NCI-H1417 (cell line): ENCODE measurements around the gene PPT1.
A peak's percentile ranks its signal among the peaks of the same experiment; 100 is the strongest.

Source experiments
- DNase-seq, 3 experiments: peaks; one replicate each; lab custom pipeline; 2025; lab: John Stamatoyannopoulos, UW

The PPT1 gene

DNA sequence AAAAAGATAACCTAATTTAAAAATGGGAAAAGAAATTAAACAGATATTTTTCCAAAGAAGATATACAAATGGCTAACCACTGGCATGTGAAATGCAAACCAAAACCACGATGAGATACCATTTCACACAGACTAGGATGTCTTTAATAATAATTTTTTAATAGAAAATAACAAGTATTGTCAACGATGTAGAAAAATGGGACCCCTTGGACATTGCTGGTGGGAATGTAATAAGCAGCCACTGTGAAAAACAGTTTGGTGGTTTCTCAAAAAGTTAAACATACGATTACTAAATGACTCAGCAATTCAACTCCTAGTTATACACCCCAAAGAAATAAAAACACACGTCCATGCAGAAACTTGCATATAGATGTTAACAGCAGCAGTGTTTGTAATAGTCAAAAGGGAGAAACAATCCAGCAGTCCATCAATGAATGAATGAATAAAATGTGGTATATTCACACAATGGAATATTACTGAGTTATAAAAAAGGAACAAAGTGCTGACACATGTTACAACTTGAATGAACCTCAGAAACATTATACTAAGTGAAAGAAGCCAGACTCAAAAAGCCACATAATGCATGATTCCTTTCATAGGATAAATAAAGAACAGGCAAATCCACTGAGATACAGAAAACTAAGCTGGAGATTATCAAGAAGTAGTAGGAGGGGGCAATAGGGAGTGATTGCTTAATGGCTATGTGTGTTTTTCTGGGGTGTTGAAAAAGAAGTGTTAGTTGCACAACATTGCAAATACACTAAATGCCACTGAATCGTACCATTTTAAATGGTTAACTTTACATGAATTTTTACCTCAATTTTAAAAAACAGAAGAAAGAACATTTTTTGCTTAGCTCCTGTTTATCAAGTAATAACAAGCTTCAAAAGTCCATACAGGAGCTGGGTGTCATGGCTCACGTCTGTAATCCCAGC, 4.1 kb downstream of the PPT1 start:
- DNase-seq: no peak

DNA sequence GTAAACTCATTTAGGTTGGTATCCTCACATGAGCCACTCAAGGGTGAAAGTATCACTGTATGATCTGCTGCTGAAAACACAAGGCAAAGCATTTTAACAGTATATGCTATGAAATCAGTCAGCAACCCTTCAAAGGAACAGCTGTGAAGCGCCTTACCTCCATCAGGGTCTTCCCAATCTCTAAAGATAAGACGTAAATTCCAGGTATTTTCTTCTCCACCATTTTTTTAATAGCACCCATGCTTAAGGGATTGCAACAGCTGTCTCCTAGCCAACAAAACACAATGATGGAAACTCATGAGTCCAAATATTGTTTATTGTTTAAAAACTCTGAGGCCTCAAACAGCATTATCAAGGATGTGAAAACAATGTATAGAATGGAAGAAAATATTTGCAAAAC, 4.8 kb downstream of the PPT1 start:
- DNase-seq: no peak

DNA sequence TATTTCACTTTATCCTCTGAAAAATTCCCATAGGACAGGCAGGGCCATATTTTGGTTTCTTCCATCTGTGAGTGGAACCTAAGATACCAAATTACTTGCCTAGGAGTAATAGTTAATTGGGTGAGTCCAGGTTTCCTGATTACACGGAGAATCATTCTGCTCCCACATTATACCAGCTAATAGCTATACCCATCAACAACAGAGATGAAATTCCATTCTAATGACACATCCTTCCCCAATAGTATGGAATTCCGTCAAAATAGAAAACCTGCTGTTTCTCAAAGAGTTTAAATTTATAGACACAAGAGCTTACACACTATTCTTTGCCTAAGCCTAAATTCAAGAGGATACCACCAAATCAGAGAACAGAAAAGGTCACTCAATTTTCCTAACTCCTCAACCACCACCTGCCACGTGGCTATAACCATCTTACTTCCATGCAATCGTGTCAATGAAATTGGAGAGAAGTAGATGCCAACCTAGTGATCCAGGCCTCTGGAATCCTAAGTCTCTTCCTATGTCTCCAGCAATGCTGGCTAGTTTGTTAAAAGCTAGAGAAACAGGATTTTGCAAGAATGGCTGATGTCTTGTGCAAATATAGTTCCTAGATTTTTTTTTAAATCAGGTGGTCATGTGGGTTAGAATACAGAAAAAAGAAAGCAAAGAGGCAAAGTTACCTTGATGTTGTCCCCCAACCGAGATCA, 6.2 kb downstream of the PPT1 start:
- no peak for DNase-seq

DNA sequence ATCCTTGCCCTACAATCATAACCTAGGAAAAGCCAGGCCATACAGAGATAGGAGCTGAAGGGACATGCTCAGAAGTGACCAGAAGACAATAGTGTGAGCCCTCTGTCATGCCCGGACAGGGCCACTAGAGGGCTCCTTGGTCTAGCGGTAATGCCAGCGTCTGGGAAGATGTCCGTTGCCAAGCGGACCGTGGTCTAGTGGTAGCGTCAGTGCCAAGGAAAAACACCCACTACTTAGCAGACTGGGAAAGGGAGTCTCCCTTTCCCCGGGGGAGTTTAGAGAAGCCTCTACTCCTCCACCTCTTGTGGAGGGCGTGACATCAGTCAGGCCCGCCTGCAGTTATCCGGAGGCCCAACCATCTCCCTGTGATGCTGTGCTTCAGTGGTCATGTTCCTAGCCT, 12.3 kb downstream of the PPT1 start:
- peak; percentile 44 to 67 (median 60) for DNase-seq

DNA sequence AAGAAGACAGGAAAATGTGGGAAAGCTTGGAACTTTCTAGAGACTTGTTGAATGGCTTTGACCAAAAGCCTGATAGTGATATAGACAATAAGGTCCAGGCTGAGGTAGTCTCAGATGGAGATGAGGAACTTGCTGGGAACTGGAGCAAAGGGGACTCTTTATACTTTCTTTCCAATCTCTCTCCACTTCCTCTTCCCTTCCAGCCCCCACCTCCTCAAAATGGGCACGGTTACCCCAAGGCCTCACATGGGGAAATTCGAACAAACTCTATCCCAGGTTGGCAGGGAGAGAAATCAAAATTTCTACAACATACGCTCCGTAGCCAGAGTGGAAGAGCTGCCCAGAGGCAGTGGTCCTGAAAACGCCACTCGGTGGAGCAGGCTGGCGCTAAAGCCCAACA, 15.2 kb downstream of the PPT1 start:
- DNase-seq: no peak

DNA sequence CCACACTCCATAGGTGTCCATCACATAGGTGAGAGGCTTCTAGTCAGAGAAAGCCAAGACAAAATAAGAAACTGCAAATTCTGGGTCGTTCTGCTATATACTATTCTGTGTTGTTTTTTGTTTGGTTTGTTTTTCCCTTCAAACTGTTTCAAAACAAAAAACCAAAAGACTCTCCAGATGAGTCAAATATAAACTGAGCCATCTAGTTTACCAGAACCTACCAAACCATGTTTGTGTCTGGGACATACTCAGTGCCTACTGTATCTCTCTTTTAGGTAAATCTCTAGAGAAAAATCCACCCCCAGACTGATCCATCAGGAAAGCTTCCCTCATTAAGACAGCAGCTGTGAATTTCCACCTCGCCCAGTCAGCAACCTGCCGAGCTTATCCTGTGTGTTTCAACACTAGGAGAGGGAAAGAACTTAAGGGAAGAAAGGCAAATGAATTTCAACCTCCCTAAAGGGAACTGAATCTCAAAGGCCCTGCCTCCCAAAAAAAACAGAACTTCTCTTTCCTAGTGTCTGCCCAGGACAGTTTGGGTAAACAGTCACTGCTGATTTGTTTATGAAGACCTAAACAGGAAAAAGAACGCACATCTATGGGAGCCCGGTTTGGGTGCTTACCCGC, 17.2 kb downstream of the PPT1 start:
- no peak for DNase-seq

DNA sequence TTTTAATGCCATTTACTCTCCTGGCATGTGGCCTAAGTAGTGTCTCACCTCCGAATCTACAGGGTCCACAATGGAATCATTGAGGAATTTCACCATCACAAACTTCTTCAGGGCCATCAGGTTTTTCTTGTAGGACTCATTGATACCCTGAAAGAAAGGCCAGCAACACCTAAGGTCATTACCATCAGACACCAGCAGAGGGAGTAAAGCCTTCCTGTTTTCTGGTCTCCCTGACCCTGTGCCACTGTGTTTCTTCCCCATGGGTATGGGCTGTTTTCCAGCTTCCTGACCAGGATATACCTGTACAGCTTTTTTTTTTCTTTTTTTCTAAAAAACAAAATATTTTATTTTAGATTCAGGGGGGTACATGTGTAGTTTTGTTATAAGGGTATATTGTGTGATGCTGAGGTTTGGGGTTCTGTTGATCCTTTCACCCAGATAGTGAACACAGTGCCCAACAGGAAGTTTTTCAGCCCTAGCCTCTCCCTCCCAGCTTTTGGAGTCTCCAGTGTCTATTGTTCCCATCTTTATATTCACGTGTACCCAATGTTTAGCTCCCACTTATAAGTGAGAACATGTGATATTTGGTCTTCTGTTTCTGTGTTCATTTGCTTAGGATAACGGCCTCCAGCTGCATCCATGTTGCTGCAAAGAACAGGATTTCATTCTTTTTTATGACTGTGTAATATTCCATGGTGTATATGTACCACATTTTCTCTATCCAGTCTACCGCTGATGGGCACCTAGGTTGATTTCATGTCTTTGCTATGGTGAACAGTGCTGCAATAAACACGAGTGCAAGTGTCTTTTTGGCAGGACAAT, 18.3 kb downstream of the PPT1 start:
- DNase-seq: peak; percentile 28 to 76 (median 40)

DNA sequence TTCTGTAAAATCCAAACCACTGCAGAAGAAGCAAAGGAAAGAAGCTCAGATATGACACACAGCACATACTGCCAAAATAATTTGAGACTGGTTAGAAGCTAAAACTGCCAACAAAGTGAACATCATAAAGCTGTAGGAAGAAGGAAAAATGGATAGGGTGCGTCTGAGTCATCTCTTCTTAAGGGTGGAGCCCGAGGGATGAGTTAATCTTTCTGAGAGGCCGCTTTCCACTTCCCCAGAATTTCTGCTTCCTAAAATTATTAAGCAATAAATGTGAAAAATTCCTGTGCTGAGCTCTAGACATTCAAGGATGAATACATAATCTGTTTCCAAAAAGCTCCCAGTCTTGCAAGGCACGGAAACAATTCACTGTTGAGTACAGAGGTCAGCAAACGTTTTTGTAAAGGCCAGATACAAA, 20.1 kb downstream of the PPT1 start:
- DNase-seq: no peak

DNA sequence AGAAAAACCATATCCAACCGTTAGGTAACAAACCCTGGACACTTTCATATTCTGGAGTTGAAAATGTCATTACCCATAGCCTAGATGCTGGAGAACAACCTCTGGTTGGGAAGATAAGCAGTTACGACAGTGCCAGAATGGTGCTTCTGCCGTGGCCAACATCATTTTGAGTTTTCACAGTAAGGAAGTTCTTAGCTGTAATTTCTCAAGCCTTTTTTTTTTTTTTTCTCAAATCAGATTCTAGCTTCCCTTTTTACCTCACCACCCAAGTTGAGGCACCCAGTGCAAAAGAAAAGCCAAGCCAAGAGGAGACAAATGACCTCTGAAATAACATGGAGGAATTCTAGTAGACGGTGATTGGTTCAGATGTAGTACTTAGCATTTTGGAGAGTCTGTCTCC, 21.8 kb downstream of the PPT1 start:
- no peak for DNase-seq

DNA sequence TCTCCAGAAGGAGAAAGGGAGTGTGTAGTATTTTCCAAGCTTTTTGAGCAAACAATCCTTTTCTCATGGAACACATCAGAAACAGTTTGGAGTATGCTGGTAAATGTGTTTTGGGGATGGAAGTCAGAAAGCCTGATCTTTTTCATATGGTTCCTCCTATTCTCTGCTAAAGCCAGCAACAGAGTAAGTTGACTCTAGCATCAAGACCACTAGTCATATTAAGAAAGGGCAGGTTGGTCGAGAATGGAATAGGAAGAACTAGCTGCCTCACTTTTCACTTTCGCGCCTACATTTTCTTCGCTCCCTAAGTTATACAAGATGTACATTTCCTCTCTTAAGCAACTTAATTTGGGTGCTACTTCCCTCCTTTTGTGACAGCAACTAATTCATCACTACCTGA, 24.0 kb downstream of the PPT1 start:
- DNase-seq: no peak

DNA sequence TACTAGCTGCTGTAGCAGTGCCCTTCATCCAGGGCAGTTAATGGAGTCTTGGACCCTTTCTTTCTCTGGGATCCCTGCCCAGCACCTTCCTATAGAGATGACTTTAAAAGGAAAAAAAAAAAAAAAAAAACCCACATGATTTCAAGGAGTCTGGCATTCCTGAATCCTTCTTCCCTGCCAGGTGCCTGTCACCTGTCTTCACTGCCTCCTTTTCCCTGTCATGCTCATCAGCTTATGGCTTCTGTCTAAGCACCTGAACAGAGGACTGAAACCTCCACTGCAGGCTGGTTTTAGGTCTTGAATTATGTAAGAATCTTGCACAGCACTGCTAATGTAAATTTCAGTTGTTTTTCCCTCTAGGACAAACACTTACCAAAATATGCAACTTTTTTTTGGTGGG, 24.9 kb downstream of the PPT1 start:
- peak in 1 of 3 experiments; percentile 4 for DNase-seq

DNA sequence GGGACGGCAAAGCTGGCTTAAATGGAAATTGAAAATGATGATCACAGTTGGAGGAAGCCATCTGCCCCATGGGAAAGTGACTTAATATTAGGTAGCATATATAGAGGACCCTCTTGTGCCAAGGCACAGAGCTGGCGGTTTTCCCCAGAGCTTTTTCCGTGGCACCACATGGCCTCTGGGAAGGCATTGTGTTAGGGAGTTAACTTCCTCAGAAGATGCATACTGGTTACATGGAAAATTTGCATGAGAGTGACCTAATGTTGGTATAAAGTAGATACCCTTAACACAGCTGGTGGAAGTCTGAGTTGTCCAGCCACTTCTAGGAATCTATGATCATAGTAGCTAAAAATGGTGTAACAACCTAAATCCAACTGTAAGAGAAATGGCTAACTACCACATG, 29.2 kb downstream of the PPT1 start:
- DNase-seq: no peak

DNA sequence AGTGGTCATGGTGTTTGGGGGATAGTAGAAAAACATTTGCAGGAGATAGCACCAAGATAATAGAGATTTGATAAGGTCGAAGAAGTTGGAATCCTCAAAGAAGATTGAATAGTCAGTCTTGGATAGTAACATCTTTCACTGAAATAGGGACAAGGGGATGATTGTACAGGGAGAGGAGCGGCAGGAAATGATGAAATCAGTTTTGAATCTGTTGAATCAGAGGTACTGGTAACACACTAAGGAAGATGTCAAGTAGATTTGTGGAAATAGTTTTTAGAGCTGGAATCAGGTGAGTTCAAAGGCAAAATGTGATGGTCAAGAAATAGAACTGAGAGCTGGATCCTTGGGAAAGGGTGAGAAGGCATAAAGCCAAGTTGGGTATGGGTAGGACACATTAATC, 30.0 kb downstream of the PPT1 start:
- no peak for DNase-seq

DNA sequence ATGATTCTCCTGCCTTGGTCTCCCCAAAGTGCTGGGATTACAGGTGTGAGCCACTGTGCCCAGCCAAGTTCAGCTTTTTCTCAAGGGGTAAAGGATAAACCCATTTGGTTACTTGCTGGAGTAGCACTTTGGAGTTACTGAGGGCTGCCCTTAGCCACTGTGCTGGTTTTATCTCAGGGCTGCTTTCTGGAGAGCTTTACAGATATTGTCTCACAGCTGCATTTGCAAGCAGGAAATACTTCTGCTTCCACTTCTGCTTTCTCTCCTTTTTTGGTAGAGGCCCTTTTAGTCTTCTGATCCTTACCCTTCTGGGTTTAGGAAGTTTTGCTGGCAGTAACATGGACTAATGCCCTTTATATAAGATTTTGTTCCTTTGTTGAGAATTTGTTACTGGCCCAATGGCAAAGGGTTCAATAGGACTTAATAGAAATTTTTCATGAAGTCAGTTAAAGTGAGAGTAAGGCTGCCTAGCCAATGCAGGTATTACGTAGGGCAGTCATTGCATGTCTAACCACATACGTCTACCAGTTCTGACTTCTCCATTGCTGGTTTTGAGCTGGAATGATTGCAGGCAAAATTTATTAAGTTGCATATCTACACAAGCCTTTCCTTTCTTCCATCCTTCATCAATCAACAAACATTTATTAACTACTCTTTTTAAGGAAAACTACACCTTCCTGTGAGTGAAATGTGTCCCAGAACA, 32.1 kb downstream of the PPT1 start:
- DNase-seq: no peak

DNA sequence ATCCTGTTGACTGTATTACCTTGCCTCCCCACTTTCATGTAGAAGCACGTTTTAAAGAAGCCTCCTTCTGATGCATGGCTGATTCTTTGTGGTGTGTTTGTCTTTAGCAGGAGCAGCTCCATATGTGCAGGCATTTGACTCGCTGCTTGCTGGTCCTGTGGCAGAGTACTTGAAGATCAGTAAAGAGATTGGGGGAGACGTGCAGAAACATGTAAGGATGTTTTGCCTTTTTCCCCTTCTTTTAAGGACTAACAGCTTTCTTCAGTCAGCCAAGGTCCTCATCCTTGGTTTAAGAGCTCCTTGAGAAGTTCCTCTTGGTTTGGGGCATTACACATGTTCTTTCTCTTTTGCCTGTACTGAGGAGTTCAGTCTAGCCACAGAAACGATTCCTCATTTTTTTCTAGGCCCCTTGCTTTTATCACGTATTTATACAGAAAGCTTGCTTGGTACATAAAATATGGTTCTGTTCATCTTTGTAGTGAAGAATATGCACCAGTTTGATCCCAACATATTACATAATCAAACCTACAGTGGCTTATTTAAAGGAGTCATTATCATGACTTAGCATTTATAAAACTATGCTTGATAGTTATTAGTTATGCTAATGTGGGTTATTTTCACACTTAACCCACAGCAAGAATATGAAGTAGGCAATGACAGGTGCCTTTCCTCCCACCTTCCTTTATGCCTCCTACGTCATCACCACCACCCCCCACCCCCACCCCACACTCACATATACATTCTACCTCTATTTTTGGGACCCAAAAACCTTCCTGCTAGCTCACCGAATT, 36.9 kb downstream of the PPT1 start:
- DNase-seq: no peak

DNA sequence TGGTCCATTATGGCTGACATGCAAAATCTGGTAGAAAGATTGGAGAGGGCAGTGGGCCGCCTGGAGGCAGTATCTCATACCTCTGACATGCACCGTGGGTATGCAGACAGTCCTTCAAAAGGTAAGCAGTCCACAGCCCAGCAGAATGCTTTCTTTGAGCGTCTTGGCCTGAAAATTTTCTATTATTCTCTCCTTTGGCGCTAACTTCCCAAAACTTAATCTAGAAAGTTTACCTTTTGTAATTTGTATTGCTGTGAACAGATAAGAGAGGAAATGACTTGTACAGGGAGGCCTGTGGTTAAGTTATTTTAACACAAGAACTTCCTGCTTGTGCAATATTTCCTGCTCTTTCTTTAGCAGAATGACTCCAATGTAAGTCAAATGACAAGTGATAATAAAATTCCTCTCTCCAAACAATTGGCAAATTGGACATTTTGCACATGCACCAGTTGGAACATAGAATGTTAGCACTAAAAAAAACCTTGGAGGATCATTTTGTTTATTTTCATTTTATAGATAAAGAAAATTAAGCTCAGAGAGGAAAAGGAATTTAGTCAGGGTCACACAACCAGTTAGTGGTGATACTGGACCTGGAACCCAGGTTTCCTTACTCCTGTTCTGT, 37.6 kb downstream of the PPT1 start:
- DNase-seq: no peak

DNA sequence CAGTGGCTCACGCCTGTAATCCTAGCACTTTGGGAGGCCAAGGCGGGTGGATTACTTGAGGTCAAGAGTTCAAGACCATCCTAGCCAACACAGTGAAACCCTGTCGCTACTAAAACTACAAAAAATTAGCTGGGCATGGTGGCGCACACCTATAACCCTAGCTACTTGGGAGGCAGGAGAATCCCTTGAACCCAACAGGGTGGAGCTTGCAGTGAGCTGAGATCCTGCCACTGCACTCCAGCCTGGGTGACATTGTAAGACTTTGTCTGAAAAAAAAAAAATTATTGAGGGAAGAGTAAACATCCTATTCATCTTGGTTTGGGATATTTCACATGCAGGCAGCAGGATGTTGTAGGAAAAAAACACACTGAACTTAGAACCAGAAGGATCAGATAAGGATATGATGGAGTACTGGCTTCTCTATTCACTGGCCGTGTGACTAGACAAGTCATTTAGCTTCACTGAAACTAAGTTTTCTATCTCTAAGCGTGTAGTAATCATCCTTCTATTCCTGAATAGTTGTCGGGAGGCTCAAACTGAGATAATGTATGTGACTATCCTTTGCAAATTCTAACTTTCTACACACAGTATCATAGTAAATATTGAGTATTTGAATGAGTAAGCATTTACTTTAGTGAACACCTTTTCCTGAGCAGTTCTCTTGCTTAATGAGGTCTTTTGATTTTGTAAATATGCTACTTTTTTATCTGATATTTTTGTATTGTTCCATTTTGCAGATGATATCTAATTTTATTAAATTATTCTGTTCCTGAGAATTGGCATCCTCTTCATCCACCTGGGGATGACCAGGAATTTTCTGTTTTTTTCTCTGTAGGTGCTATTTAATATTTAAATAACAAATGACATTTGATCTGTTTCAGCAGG, 38.4 kb downstream of the PPT1 start:
- DNase-seq: no peak

DNA sequence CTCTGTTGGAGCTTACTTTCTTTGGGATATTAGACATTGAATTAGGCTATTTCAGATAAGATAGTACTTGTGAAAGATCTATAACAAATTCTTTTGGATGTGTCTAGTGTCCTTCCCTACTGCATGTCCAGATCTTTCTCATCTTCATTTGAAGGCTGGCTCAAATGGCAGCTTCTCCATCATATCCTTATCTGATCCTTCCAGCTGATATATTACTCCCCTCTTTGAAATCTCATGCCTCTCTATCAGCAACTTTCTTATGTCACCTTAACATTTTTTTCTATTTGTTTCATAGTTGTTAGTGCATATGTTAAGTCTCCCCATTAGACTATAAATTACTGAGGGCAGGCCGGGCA, 39.0 kb downstream of the PPT1 start:
- no peak for DNase-seq
